T-helper 2 cell (primary cell): Measurements from ENCODE around the gene PRRG2.

Source experiments
- DNase-seq, 5 experiments: peaks; one replicate each; pipeline versions ENCODE4 v3.0.0 to v3.0.0-alpha.2; 2012 to 2022

PRRG2 gene

GRCh38 chr19:49589502-49589905, 8.4 kb downstream of the PRRG2 start:
- no peak for DNase-seq

GRCh38 chr19:49590071-49590970, 9.2 kb downstream of the PRRG2 start:
- peak; percentile 78 to 98 (median 91) for DNase-seq

GRCh38 chr19:49590971-49591730, 10.0 kb downstream of the PRRG2 start, which contains the start of gene PRR12:
PRR12 (plus strand) TSS chr19:49591182; CDS start chr19:49591655, 473 bp downstream.
- peak; percentile 50 to 89 (median 69) for DNase-seq

DNA sequence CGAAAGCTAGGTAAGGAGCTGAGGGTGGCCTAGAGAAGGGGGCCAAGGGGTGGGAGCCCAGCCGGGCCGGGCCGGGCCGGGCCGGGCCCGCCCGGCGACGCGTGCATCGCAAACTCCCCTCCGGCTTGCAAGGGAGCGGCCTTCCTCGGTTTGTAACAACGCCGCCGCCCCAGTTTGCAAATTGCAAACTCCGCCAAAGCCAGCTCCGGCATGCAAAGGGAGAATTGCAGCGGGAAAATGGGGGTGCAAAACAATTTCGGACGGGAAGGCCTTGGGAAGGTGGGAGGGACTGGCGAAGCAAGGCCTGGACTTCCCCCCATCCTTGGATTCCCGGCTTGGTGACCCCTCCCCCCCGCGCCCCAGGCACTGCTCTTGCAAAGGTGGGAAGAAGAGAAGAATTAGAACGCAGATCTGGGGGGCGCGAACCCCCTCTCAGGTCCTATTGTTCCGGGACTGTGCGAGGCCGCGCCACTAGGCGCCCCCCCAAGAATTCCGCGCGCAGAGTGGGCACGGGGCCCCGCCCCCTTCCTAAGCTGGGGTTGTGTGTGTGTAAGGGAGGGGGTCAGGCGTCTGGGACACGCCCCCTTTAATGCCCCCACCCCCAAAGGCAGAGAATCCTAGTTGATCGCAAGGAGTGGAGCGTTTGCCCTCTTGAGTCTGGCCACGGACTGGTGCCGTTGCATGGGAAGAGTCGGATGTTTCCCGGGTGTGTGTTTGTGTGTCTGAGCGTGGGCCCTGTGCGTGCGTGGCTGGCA, 10.8 kb downstream of the PRRG2 start:
- DNase-seq: peak in 3 of 5 experiments; percentile 24 to 66 (median 42)

DNA sequence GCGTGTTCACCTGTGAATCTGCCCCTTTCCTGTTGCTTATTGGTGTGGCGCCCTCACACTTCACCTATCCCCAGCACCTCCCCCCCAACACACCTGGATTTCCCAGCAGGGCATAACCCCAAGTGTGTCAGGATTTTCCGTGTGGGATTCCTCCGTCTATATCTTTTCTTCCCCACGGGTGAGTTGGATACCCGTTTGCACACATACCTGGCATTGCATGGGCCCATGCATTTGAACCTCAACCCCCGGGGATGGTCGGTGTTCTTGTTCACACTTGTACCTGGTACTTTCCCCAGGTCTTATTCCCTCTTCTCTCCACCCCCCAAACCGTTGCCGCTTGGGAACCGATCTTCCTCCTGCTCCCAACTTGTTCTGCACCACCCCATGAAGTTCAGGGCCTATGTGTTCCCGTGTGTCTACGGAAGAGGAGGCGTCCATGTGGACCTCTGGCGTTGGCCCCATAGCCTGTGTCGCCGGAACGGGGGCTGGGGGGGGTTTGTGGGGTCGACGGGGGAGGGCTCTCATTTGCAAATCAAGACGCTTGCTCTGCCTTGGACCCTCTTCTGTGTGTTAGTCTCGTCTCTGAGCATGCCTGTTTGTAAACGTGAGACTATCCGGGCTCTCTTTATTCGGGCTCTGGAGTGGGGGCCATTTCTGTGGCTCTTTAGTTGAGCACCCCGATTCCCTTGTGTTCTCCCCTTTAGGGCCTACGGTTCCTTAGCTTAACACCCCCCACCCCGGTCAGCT, 11.5 kb downstream of the PRRG2 start:
- peak in 1 of 5 experiments; percentile 49 for DNase-seq

DNA sequence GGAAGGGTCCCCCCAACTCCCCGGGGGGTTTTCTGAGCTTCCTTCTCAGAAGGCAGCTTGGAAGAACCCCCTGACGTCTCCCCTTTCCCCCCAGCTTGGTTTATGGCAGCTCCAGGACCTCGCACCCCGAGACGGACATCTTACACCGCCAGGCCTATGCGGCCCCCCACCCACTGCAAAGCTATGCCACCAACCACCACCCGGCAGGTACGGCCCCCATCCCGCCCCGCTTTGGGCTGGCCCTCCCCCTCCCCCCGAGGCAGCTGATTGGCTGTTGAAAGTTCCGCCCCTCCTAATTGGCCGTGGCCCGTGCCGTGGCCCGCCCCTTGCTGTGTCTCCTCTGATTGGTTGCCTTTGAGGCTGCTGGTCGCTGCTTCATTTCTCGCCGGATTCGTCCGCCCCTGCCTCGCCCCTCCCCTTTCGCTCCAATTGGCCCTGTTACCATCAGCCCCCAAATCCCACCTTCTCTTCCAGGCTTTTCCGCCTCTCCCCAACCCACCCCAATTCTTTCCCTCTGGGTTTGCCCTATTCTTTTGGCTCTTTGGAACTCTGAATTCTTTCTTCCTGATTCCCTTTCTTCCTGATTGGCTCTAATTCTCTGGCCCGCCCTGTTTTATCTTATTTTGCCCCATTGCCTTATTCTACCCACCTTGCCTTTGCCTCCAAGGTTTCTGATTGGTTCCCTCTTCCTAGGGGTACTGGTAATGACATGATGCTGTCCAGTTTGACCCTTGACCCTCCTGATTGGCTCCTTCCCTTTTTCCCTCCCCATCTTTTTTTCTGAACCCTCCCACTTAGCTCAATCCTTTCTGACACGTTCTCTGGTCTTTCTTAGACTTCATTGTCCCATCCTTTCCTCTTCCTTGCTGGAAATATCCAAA, 12.4 kb downstream of the PRRG2 start:
- peak; percentile 77 to 96 (median 90) for DNase-seq

DNA sequence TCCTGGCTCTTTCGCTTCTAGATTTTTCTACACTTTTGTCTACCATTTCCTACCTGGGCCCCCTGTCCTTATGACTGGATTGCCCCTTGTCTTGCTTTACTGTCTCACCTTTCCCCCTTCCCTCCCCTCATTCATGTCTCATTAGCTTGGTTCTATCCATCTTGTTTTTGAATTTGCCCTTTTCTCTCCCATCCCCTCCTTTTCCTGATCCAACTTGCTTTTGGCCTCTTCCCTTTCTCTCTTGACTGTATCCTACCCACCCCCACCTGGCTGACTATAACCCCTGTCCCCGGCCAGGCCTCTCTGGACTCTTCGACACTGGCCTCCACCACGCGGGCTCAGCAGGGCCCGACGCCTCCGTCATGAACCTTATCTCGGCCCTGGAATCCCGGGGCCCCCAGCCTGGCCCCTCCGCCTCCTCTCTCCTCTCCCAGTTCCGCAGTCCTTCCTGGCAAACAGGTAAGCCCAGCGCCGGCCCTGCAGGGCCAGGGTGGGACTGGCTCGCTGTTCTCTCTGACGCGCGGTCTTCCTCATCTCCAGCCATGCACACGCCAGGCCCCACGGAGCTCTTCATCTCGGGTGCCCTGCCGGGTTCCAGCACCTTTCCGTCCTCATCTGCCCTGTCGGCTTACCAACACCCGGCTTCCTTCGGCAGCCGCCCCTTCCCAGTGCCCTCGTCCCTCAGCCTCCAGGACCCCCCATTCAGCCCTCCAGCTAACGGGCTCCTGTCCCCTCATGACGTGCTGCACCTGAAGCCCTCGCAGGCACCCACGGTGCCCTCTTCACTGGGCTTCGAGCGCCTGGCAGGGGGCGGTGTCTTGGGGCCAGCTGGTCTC, 13.3 kb downstream of the PRRG2 start:
- no peak for DNase-seq

GRCh38 chr19:49594993-49595818, 14.1 kb downstream of the PRRG2 start:
- DNase-seq: no peak

DNA sequence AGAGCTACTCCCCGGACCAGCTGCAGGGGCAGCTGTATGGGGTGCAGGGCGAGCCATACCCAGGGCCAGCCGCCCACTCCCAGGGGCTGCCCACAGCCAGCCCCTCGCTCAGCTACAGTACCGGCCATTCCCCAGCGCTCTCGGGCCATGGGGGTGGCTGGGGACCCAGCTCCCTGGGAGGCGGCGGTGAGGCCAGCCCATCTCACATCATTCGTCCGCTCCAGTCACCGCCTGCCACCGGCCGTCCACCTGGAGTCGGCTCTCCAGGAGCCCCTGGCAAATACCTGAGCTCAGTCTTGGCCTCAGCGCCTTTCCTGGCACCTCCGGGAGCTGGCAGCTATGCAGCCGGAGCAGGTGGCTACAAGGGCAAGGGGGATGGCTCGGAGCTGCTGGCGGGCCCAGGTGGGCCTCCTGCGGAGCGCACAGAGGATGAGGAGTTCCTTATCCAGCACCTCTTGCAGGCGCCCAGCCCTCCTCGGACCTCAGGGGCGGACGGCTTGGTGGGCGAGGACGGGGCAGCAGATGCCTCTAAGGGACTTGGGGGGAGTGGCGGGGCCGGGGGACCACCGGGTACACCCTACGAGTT, 14.8 kb downstream of the PRRG2 start:
- no peak for DNase-seq

- no peak for DNase-seq
Observed at GRCh38 chr19:49596407-49596806, 15.3 kb downstream of the PRRG2 start.

DNA sequence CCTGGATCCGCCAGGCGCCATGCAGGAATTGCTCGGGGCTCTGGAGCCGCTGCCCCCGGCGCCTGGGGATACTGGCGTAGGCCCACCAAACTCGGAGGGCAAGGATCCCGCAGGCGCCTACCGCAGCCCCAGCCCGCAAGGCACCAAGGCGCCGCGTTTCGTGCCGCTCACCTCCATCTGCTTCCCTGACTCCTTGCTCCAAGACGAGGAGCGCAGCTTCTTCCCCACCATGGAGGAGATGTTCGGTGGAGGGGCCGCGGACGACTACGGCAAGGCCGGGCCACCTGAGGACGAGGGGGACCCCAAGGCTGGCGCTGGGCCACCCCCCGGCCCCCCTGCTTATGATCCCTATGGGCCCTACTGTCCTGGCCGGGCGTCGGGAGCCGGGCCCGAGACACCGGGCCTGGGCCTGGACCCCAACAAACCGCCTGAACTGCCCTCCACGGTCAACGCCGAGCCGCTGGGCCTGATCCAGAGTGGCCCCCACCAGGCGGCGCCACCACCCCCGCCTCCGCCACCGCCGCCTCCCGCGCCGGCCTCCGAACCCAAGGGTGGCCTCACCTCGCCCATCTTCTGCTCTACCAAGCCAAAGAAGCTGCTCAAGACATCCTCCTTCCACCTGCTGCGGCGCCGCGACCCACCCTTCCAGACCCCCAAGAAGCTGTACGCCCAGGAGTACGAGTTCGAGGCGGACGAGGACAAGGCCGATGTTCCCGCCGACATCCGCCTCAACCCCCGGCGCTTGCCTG, 16.0 kb downstream of the PRRG2 start:
- DNase-seq: no peak

DNA sequence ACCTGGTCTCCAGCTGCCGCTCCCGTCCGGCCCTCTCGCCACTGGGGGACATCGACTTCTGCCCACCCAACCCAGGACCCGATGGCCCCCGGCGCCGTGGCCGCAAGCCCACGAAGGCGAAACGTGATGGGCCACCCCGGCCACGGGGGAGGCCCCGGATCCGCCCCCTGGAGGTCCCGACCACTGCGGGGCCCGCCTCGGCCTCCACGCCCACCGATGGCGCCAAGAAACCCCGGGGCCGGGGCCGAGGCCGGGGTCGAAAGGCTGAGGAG, 16.5 kb downstream of the PRRG2 start:
- no peak for DNase-seq

GRCh38 chr19:49599378-49600295, 18.5 kb downstream of the PRRG2 start:
- DNase-seq: no peak

DNA sequence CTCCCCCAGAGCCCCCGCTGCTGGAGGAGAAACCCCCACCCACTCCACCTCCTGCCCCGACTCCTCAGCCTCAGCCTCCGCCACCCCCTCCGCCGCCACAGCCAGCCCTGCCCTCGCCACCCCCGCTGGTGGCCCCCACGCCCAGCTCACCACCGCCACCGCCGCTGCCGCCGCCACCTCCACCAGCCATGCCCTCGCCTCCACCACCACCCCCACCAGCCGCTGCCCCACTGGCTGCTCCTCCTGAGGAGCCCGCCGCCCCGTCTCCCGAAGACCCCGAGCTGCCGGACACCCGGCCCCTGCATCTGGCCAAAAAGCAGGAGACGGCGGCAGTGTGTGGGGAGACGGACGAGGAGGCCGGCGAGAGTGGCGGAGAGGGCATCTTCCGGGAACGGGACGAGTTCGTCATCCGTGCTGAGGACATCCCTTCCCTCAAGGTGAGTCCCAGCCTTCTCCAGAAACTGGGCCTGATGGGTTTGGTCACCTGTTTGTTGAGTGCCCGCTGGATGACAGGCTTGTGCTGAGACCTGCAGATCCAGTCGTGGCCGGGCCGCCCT, 20.4 kb downstream of the PRRG2 start:
- no peak for DNase-seq

- no peak for DNase-seq
Observed at GRCh38 chr19:49602806-49603205, 21.7 kb downstream of the PRRG2 start.

- no peak for DNase-seq
Observed at GRCh38 chr19:49605605-49606004, 24.5 kb downstream of the PRRG2 start.
